Activated T-cell treated with anti-CD3 and anti-CD28 coated beads for 4 hours (primary cell): ENCODE data around the gene ABCB10.
"Not testable (repeated sequence)": the region's sequence is repeated elsewhere in the genome, so short reads cannot be mapped to it uniquely, and the experiment has no call there.

Experiments
- DNase-seq: peaks from one replicate; pipeline ENCODE4 v3.0.0-alpha.2; 2020

The ABCB10 gene

DNA sequence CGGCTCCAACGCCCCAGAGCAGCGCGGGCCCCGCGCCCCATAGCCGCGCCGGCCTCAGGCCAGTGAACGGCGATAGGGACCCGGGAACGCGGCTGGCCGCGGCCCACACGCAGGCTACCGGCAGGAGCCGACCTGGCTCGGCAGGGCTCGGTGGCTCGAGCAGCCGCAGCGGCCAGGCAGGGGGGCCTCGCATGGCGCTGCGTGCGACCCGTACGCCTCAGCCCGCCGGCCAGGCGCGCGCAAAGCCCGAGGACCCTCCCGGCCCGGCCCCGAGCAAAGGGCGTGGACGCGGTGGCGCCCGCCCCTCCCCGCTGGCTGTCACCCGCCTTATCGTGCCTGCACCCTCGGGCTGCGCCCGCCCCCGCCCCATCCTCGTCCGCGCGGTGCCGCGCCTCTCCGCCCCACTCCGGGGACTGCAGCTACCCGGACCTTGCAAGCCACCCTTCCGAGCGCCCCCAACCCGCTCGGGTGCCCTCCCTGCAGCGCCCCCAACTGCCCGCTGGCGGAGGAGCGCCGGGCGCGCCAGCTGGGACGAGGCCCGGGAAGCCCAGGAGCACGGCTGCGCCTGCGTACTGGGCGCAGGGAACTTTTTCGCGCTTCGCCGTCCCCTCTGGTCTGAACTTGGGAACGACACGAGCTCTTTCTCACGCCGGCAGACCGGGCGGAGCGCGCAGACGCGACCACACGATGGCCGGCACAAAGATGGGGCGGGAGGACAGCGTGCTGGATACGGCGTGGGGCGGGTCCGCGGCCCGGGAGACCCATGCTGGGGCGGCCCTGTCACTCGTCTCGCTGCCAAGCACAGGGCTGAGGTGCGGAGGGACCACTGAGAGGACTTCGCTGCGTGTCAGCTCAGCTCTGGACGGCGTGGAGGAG, at the start of gene ABCB10:
Gene ABCB10, minus strand, starts transcription at position 248 of the 876 bp plus-strand sequence. Its CDS starts 55 bp downstream, at position 193.
- peak; percentile 66 for DNase-seq

DNA sequence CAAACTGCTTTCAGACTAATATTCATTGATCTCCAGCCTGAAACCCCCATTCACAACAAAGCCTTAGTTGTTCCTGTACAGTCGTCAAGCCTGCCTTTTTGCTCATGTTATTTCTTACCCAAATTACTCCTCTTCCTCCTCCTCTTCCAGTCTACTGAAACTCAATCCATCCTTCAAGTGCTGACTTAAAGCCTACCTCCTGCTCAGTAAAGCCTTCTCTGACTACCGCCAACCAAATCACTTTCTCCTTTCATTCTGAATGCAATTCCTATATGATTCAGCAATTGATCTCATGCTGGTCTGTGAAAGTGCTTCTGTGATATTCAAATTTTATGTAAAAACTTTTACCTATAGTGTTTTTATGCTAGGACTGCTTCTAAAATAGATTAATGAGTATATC, 48.9 kb upstream of the ABCB10 start:
- no peak for DNase-seq

- no peak for DNase-seq
Observed at GRCh38 chr1:229603371-229604005, 45.0 kb upstream of the ABCB10 start.

DNA sequence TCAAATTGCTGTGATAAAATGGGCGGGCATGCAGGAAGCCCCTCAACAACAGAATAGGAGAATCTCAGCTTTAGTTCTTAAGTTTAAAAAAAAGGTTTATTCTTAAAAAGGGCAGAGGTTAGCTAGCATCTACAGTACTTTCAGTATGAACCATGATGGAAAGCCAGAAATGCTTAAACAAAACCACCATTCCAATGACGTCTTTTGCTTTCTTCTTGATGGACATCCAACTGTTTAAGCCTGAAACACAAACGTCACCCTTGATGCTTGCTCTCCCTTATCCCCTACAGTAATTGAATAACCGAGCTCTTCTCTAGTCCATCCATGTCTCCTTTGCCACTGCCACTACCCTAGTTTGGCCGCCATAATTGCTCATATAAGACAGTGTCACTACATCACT, 41.7 kb upstream of the ABCB10 start:
- DNase-seq = no peak

DNA sequence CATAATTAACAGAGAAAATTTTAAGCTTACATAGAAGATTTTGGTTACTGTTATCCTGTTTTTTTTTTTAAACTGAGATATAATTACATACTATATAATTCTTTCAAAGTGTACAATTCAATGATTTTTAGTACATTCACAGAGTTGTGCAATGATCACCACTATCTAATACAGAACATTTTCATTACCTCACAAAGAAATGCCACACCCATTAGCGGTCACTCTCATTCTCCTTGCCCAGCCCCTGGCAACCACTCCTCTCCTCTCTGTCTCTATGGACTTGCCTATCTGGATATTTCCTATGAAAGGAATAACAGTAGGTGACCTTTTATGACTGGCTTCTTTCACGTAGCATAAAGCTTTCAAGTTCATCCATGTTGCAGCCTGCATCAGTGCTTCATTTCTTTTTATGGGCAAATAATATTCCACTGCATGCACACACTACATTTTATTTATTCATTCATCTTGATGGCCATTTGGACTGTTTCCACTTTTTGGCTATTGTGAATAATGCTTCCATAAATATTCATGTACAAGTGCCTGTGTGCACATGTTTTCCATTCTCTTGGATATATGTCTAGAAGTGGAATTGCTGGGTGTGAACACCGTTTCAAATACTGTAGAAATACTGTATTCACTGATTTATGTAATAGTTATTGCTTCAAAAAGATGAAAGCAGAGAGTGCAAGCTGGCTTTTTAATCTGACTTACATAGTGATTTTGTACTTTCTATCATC, 40.9 kb upstream of the ABCB10 start:
- DNase-seq = no peak

GRCh38 chr1:229597877-229598276, 39.4 kb upstream of the ABCB10 start:
- no peak for DNase-seq

DNA sequence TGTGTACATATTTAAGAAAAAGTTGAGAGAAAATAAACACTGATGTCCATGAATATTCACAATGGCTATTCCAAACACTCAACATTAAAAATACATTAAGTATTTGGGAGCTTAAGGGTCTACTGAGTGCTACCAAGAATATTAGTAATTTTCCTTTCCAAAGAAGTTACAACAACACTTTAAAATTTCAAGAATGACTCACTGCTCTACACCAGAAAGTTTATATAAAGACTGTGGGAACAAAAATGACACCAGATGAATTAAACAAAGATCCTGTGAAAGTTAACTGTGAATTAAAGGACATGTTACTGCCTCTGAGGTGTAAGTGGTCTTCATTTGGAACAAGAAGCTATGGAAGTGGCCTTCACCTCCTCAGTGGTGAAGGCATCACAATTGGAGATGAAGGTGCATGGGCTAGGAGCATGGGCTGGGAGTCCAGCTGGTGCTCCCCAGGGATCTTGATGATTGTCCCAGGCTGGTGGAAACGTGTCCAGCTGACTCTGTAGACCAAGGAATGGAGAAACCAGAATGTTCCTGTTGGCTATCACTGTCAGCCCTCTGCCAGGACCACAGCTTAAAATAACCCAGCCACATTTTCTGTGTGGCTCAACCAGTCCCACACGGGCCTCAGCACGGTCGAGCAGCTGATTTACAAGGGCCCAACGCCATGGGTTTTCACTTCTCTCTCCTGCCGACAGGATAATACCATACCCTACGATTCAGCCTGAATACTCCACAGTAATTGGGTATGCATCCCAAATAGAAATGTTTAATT, 38.6 kb upstream of the ABCB10 start:
- no peak for DNase-seq

GRCh38 chr1:229595876-229596275, 37.4 kb upstream of the ABCB10 start:
- not testable (repeated sequence) for DNase-seq

DNA sequence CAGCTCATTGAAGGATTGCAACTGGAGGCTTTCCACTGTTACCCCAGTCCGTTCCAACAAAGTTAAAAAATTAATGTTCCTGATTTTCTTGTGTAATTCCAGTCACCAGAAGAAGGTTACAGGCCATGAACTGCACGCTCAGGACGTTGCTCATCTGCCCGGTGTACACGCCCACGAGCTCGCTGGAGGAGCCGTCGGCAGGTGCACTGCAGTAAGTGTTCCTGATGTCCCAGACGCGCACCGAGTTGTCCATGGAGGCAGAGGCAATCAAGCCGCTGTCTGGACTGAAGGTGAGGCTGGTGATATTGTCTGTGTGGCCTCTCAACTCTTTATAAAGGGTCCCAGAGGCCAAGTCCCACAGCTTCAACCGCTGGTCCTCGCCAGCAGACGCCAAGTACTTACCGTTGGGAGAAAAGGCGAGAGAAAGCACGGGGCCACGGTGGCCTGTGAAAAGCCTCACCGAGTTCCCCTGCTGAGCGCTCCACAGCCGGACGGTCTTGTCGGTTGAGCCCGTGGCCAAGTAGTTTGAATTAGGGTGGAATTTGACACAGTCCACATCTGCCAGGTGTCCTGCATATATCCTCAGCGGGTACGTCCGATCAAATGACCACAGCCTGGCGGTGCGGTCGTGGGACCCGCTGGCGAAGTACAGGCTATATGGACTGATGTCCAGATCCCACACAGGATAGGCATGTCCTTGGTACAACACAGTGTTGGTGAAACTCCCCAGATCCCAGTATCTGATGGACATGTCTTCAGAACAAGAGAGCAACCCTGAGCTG, 35.9 kb upstream of the ABCB10 start:
- DNase-seq = no peak

- DNase-seq = no peak
Observed at GRCh38 chr1:229593800-229594199, 35.3 kb upstream of the ABCB10 start.

DNA sequence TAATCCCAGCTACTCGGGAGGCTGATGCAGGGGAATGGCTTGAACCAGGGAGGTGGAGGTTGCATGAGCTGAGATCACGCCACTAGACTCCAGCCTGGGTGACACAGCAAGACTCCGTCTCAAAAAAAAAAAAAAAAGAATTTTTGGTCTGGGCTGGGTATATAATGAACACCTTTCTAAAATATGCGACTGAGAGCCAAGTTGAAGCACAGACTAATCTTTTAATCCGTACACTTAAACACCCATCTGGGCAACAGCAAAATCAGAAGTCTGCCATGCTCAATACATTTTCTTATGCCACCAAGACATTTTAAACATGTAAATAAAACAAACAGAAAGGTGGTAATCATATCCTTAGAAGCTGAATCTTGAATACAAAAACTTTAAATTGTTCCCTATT, 31.6 kb upstream of the ABCB10 start:
- DNase-seq = no peak

- no peak for DNase-seq
Observed at GRCh38 chr1:229585338-229585737, 26.8 kb upstream of the ABCB10 start.

DNA sequence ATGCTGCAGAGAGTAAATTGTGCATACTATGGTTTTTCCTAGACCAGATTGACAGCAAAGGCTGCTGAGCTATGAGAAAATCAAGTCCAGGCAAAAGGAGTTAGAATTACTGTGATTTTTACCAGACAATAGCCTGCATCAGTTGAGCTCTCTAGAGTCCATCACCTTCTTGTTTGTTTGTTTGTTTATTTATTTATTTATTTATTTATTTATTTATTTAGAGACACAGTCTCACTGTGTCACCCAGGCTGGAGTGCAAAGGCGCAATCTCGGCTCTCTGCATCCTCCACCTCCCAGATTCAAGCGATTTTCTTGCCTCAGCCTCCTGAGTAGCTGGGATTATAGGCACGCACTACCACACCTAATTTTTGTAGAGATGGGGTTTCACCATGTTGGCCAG, 24.2 kb upstream of the ABCB10 start:
- no peak for DNase-seq

GRCh38 chr1:229582011-229582694, 23.6 kb upstream of the ABCB10 start:
- DNase-seq = no peak

- no peak for DNase-seq
Observed at GRCh38 chr1:229581485-229581884, 23.0 kb upstream of the ABCB10 start.

DNA sequence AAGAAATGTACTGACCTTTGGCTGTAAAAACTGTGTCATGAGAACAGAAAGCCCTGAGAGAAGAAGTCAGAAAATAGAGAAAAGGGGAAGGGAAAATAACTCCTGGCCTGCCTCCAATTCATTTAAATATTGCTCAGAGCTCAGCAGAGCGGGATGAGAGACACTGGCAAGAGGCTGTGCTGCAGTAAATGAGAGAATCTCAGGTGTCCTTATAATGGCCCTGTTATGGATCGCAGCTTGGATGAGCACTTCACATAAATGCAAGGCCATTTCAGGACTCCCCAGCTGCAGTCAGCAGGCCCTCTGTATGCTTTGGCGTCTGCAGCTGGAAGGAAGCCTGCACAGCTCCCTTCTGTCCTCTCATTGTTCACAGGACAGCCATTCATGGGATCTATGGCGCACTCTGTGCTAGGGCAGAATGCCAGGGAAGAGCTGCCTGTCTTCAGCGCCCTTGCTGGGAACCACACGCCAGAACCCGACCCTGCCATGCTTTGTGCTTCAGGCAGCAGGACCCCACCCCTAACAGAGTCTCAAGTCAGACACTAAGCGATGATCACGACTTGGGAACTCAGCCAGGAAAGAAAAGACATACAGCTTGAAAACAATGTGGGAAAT, 20.7 kb upstream of the ABCB10 start:
- no peak for DNase-seq

- no peak for DNase-seq
Observed at GRCh38 chr1:229578168-229579058, 19.9 kb upstream of the ABCB10 start.

- DNase-seq = no peak
Observed at GRCh38 chr1:229574679-229575442, 16.4 kb upstream of the ABCB10 start.

DNA sequence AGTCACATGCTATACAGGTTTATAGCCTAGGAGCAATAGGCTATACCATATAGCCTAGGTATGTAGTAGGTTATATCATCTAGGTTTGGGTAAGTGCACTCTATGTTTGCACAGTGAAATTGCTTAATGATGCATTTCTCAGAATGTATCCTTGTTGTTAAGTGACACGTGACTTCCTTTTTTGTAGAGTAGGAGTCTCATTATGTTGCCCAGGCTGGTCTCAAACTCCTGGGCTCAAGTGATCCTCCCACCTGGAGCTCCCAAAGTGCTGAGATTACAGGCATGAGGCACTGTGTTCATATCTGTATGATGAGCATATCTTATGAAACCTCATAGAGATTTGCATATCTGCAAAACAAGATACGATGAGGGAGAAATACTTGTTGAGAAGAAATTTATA, 13.8 kb upstream of the ABCB10 start:
- DNase-seq = no peak
